A549 treated with AZD9567 at 1 μM for 4 hours (cell line): ENCODE measurements around the gene SIAH2. TPM values are rescaled to one million over a fixed set of nuclear protein-coding genes. Genes with fewer than 3 reads are reported as not detected.

Experiments
- total RNA-seq: library from RNA; stranded (reverse); fragments of 200-300 nt; extraction: Qiagen RNA extraction; gene quantifications from 5 replicates; pipeline ENCODE4 v1.2.3, GENCODE V29; 2022; ENCODE audit not compliant: insufficient read depth

SIAH2 gene
- 17.2 to 23.8 TPM (median 17.6 TPM) in 5 replicates for total RNA-seq

GRCh38 chr3:150763122-150763840, at the start of gene SIAH2:
Gene SIAH2 (minus strand): TSS chr3:150763169. CDS start chr3:150762849, 320 bp downstream.

GRCh38 chr3:150703756-150704344, 59.1 kb downstream of the SIAH2 start, which contains the start of gene ERICH6:
Gene ERICH6 (minus strand): TSS chr3:150703920. CDS start chr3:150703898, 22 bp downstream.

Other genes starting within 250 kb of the SIAH2 start
- gene SERP1, start 216.7 kb downstream of the SIAH2 start, total RNA-seq = 48.7 to 98.6 TPM (median 95.6 TPM) in 5 replicates
- 60.2 to 86.6 TPM (median 66.9 TPM) in 5 replicates for gene EIF2A, start 216.4 kb downstream of the SIAH2 start, total RNA-seq
- gene SELENOT, start 159.8 kb downstream of the SIAH2 start, total RNA-seq = 107 to 141 TPM (median 110 TPM) in 5 replicates
- gene ERICH6, start 59.2 kb downstream of the SIAH2 start, total RNA-seq = 0.07 to 0.13 TPM in 2 of 5 replicates, not detected in the others
- not detected in 5 replicates for gene MINDY4B, start 142.3 kb upstream of the SIAH2 start, total RNA-seq
- gene CLRN1, start 209.6 kb upstream of the SIAH2 start, total RNA-seq = not detected in 5 replicates